Osteoblast (primary cell): ENCODE data around the gene RFESD. TPM values are rescaled to one million over a fixed set of nuclear protein-coding genes. Genes with fewer than 3 reads are reported as not detected.

Source experiments
- DNase-seq: peaks from one replicate; pipeline ENCODE4 v3.0.0; 2011; ENCODE audit warnings: low spot score, mixed read lengths; ENCODE audit not compliant: insufficient read length; ENCODE audit errors: missing footprints
- H2AFZ ChIP-seq: 2 replicates; pipeline ENCODE4 v1.6.0; 2011; ENCODE audit warnings: mild to moderate bottlenecking, low read length
- H3K27ac ChIP-seq: 2 replicates; pipeline ENCODE4 v1.5.1; 2011; ENCODE audit warnings: mild to moderate bottlenecking, low read depth, low read length, moderate library complexity
- H3K27me3 ChIP-seq: 2 replicates; pipeline ENCODE4 v1.6.0; 2012; ENCODE audit warnings: mild to moderate bottlenecking, control low read depth, inconsistent platforms, low read length, moderate library complexity; ENCODE audit not compliant: insufficient read depth
- H3K36me3 ChIP-seq: 2 replicates; pipeline ENCODE4 v1.5.1; 2011; ENCODE audit warnings: mild to moderate bottlenecking, low read length, control low read depth, moderate library complexity; ENCODE audit not compliant: insufficient read depth
- H3K4me1 ChIP-seq: 2 replicates; pipeline ENCODE4 v1.5.1; 2011; ENCODE audit warnings: mild to moderate bottlenecking, low read length, control low read depth, moderate library complexity; ENCODE audit not compliant: insufficient read depth
- H3K4me2 ChIP-seq: 2 replicates; pipeline ENCODE4 v1.6.0; 2011; ENCODE audit warnings: mild to moderate bottlenecking, low read length; ENCODE audit not compliant: insufficient read depth
- H3K4me3 ChIP-seq: fragments of 200-600 bp; sonication (generic); 3 replicates; pipeline ENCODE4 v1.5.1; 2012; ENCODE audit warnings: mild to moderate bottlenecking, low read length, inconsistent platforms; ENCODE audit not compliant: insufficient read depth
- H3K79me2 ChIP-seq: 2 replicates; pipeline ENCODE4 v1.6.0; 2012; ENCODE audit warnings: mild to moderate bottlenecking, low read length, control low read depth, inconsistent platforms; ENCODE audit not compliant: insufficient read depth
- H3K9me3 ChIP-seq: 2 replicates; pipeline ENCODE4 v1.5.1; 2011; ENCODE audit warnings: low read depth, low read length, control low read depth
- H4K20me1 ChIP-seq: 2 replicates; pipeline ENCODE4 v1.6.0; 2012; ENCODE audit warnings: mild to moderate bottlenecking, low read length, control low read depth; ENCODE audit not compliant: insufficient read depth
- CTCF ChIP-seq: IDR thresholded peaks from 2 replicates; pipeline ENCODE4 v1.5.1; 2011; ENCODE audit warnings: mild to moderate bottlenecking, low read depth, low read length, moderate library complexity; ENCODE audit errors: extremely low read depth
- total RNA-seq: library from RNA; depleted of rRNA; stranded (reverse); fragments of >200 nt; gene quantifications from 2 replicates; pipeline ENCODE4 v1.2.3, GENCODE V29; 2012

The RFESD gene
- total RNA-seq, 1 donor = 4.3 TPM

GRCh38 chr5:95627971-95628810 is 18.4 kb upstream of the RFESD start:
- no peaks in the 10 kb centered on the region for H3K9me3 ChIP-seq
- peaks cover 20% of the 10 kb centered on the region for H3K4me1 ChIP-seq
- H3K27me3 ChIP-seq = no peaks in the 10 kb centered on the region
- no peak overlapping the region for H3K27ac ChIP-seq
- no peak for DNase-seq
- H3K4me3 ChIP-seq = no peak overlapping the region
- H3K4me2 ChIP-seq = no peak overlapping the region
- no peak overlapping the region for H2AFZ ChIP-seq
- no peaks in the 10 kb centered on the region for H3K36me3 ChIP-seq
- no peak for TF ChIP-seq CTCF
- no peaks in the 10 kb centered on the region for H3K79me2 ChIP-seq
- no peaks in the 10 kb centered on the region for H4K20me1 ChIP-seq

DNA sequence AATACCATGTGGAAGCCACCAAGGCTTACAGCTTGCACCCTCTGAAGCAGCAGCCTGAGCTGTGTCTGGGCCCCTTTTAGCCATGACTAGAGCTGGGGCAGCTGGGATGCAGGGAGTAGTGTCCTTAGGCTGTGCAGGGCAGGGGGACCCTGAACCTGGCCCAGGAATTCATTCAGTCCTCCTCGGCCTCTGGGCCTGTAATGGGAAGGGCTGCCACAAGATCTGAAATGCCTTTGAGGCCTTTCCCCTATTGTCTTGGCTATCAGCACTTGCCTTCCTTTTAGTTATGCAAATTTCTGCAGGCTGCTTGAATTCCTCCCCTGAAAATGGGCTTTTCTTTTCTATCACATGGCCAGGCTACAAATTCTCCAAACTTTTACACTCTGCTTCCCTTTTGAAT is 17.6 kb upstream of the RFESD start:
- Histone ChIP-seq H4K20me1 (no peaks in the 10 kb centered on the region), H3K9me3 (no peaks in the 10 kb centered on the region), H3K27me3 (no peaks in the 10 kb centered on the region), H3K79me2 (no peaks in the 10 kb centered on the region), H2AFZ (no peak overlapping the region), H3K4me3 (no peak overlapping the region), H3K36me3 (no peaks in the 10 kb centered on the region), H3K27ac (no peak overlapping the region), H3K4me1 (peaks cover 20% of the 10 kb centered on the region), H3K4me2 (no peak overlapping the region)
- TF ChIP-seq CTCF = no peak
- no peak for DNase-seq

- no peak for TF ChIP-seq CTCF
- Histone ChIP-seq H3K36me3 (no peaks in the 10 kb centered on the region), H2AFZ (peak overlapping the region; percentile 48), H4K20me1 (no peaks in the 10 kb centered on the region), H3K4me3 (no peak overlapping the region), H3K27me3 (no peaks in the 10 kb centered on the region), H3K4me1 (peaks cover 20% of the 10 kb centered on the region), H3K79me2 (no peaks in the 10 kb centered on the region), H3K27ac (no peak overlapping the region), H3K9me3 (no peaks in the 10 kb centered on the region), H3K4me2 (no peak overlapping the region)
- DNase-seq = no peak
Measured at GRCh38 chr5:95630394-95630917, 16.1 kb upstream of the RFESD start.

GRCh38 chr5:95631255-95631958 is 15.2 kb upstream of the RFESD start:
- H3K27me3 ChIP-seq = no peaks in the 10 kb centered on the region
- peaks cover 20% of the 10 kb centered on the region for H3K4me1 ChIP-seq
- no peaks in the 10 kb centered on the region for H3K36me3 ChIP-seq
- no peak for TF ChIP-seq CTCF
- H3K9me3 ChIP-seq = no peaks in the 10 kb centered on the region
- H4K20me1 ChIP-seq = no peaks in the 10 kb centered on the region
- H3K4me3 ChIP-seq = peak overlapping the region; percentile 27
- DNase-seq = peak; percentile 79
- H2AFZ ChIP-seq = peak overlapping the region; percentile 92
- no peaks in the 10 kb centered on the region for H3K79me2 ChIP-seq
- H3K4me2 ChIP-seq = peak overlapping the region; percentile 58
- H3K27ac ChIP-seq = peak overlapping the region; percentile 81
